Measurements from ENCODE around the gene IGFBP4. TPM values are rescaled to one million over a fixed set of nuclear protein-coding genes. Genes with fewer than 3 reads are reported as not detected.
A peak's percentile ranks its signal among the peaks of the same experiment; 100 is the strongest.

Gene IGFBP4
- total RNA-seq, 1 donor = 314 TPM

- peak overlapping the region; percentile 95 for H3K4me3 ChIP-seq (ENCODE audit: low read depth, low read length)
- peak; percentile 45 for DNase-seq (ENCODE audit: low read depth)
Observed at GRCh38 chr17:40448639-40449261, 5.5 kb downstream of the IGFBP4 start.

GRCh38 chr17:40450175-40450574, 6.9 kb downstream of the IGFBP4 start:
- peak; percentile 67 for TF ChIP-seq CTCF (IDR thresholded peaks at IDR 0.05; ENCODE audit: insufficient read depth, low read length)
- H3K4me3 ChIP-seq (ENCODE audit: low read depth, low read length) = peak overlapping the region; percentile 10
- peak; percentile 55 for DNase-seq (ENCODE audit: low read depth)

More at GRCh38 chr17:40448639-40449261, 5.5 kb downstream of the IGFBP4 start:
- no peak for TF ChIP-seq CTCF (IDR thresholded peaks at IDR 0.05; ENCODE audit: insufficient read depth, low read length)

GRCh38 chr17:40451420-40451819, 8.2 kb downstream of the IGFBP4 start:
- DNase-seq (ENCODE audit: low read depth) = peak; percentile 99
- no peak overlapping the region for H3K4me3 ChIP-seq (ENCODE audit: low read depth, low read length)
- no peak for TF ChIP-seq CTCF (IDR thresholded peaks at IDR 0.05; ENCODE audit: insufficient read depth, low read length)

GRCh38 chr17:40452216-40452787, 9.1 kb downstream of the IGFBP4 start:
- DNase-seq (ENCODE audit: low read depth) = peak; percentile 98
- H3K4me3 ChIP-seq (ENCODE audit: low read depth, low read length) = peak overlapping the region; percentile 25
- no peak for TF ChIP-seq CTCF (IDR thresholded peaks at IDR 0.05; ENCODE audit: insufficient read depth, low read length)

GRCh38 chr17:40452921-40453378, 9.7 kb downstream of the IGFBP4 start:
- peak overlapping the region; percentile 5 for H3K4me3 ChIP-seq (ENCODE audit: low read depth, low read length)
- peak; percentile 45 for DNase-seq (ENCODE audit: low read depth)
- TF ChIP-seq CTCF (IDR thresholded peaks at IDR 0.05; ENCODE audit: insufficient read depth, low read length) = no peak

GRCh38 chr17:40453881-40454612, 10.8 kb downstream of the IGFBP4 start:
- peak overlapping the region; percentile 3 for H3K4me3 ChIP-seq (ENCODE audit: low read depth, low read length)
- no peak for TF ChIP-seq CTCF (IDR thresholded peaks at IDR 0.05; ENCODE audit: insufficient read depth, low read length)
- DNase-seq (ENCODE audit: low read depth) = peak; percentile 89
